ENCODE results near the gene SLC9A9.

SLC9A9 gene

DNA sequence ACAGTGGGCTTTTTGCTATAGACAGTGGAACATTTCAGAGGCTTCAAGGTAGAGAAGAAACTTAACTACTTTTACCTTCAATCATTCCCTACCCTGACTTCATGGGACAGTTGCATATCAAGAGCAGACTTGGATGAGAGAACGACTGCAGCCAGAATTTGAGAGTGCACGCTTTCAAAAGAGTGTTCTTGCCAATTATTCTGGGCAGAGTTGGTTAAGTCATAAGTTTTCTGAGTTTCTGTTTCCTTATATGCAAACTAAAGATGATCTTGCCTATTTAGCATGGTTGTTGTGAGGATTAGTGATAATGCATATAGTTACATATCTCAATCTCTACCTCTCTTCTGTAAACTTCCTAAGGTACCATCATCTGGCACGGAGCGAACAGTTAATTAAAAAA, 7.6 kb downstream of the SLC9A9 start:
- DNase-seq: no peak

DNA sequence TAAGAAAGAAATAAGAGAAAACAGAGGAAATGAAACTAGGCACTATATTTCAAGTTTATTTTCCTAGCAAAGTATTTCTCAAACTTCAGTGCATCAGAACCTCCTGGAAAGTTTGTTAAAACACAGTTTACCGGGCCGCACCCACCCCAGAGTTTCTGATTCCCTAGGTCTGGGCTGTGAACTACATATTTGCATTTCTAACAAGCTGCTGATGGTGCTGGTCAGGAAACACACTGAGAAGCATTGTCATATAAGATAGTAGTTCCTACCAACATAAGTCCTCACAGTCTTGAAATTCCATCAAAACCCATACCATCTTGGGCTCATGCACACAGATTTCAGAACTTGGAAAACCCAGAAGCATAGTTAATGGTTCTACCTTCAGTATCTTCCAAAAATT, 8.3 kb downstream of the SLC9A9 start:
- DNase-seq: no peak

DNA sequence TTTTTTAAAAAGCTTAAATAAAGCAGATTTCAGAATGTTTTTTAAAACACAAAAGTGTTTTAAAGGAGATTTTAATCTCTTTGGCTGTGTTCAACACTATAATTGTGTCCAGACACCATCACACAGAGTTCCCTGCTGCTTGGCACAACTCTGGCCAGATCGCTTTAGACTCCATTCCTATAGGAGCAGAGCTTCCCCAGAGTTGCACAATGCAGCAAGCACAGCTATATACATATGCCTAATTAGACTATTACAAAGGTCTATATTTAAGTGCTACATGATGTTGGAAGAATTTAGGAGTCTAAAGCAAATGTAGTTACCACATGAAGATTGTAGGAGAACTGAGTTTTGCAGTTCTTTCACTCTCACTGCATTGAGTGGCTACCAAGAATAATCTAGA, 11.2 kb downstream of the SLC9A9 start:
- DNase-seq: no peak

DNA sequence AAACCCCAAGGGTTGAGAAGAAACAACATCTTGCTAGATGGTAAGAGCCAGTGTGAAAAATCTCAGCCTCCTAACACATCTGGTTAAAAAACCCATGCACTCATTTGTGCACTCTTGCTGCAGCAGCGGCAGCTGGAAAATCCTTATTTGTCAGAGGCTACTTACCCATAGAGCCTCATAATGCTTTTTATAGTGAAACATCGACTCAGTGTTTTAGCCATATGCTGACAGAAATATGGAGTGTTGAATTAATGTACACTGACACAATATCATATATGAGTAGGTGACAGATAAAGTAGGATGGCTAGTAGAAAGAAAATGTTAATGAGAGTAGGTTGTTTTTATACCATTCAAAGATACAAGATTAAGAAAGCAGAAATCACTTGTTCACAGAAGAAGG, 13.0 kb downstream of the SLC9A9 start:
- DNase-seq: no peak

DNA sequence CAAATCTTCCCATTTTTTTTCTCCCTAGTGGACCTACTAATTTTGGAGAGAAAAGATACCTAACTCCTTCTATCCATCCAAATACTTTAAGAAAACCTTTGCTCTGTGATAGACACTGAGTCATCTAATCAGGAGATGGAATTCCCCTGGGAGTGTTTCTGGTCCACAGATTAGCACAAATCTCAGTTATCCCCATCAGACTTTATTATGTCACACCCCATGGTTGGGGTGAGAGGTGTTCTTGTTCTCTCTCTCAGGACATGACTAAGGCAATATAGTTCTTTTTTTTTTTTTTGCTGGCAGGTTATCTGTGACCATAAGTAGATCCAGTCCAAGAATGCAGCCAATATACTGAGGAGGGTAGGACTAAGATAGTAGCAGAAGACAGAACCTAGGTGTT, 15.8 kb downstream of the SLC9A9 start:
- DNase-seq: no peak

DNA sequence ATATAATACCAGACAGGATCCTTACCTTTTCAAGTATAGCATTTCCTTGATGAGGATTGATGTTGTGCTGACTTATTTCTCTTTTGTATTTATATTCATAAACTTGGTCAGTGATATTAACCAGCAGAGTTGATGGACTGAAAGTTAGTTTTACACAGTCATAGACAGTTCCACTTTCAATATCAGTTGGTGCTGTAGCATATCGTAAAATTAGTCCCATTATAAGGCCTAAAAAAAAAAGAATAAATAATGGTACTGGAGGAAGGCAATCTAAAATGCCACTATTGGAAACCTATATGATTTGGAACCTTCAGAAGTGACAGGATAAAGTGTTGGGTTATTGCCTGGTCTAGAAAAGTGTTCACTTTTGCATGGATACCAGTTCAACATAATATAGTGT, 16.3 kb downstream of the SLC9A9 start:
- no peak for DNase-seq

DNA sequence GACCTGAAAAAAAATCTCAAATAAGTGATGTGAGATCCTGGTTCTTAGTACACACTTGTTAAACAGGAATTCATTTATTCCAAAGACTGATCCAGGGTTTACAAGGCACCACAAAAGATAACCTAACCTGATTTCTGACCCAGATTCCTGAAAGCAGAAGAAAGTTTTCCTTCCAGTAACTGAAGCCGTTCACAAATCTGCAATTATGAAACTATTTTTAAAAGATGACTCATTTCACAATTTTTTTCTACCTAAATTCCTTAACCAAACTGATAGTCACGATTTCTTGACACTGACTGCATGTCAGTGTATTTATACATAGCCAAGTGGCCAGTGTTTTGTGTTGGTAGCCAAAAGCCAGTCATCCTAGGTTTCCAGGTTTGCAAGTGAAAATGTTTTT, 17.1 kb downstream of the SLC9A9 start:
- DNase-seq: no peak

DNA sequence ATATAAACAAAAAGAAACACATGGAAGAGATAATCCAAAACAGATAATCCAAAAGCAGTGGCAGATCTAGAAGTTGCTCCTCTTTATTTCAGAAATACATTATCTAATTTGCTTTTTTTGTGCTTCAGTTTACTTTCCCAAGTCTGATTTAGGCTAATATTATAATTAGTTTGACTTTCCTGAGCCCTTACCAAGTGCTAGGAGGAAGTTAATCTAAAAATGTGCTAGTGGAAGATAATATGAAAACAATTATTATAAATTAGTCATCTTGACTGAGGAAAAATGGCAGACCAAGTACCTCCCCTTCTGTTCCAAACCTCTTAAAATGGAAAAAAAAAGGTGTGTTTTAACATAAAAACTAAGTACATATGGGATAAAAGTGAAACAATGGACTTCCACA, 17.5 kb downstream of the SLC9A9 start:
- no peak for DNase-seq

DNA sequence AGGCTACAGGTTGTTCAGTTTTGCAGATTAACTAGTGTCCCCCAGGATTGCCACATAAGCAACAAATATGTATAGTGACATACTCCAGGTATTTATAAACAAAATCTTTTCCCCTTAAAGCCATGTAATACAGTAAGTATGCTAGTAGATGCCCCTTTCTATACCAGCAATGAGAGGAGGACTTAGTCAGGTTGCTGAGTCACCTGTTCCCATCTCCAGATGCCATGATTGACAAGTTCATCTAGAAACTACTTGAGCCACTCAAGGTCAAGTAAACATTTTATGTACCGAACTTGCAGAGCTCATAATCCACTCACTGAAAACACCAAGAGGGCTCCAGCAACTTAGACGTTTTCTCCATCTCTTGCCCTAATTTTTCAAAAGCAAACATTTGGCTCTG, 18.2 kb downstream of the SLC9A9 start:
- no peak for DNase-seq

DNA sequence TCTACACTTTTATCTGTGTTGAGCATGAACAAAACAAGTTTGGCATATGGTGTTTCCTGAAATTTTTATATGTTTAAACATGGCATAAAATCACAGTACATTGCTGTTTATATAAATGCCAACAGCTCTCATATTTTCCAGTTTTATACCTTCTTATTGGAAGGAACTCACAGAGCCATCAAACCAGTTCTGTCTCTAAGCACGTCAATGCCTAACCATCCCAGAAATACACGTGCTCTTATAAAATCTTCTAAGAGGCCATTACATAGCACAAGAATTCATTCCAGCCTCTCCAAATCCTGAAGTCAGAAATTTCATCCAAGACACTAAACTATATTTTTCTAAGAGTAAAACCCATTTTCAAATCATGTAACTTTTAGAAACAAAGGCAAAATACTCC, 20.8 kb downstream of the SLC9A9 start:
- DNase-seq: no peak

DNA sequence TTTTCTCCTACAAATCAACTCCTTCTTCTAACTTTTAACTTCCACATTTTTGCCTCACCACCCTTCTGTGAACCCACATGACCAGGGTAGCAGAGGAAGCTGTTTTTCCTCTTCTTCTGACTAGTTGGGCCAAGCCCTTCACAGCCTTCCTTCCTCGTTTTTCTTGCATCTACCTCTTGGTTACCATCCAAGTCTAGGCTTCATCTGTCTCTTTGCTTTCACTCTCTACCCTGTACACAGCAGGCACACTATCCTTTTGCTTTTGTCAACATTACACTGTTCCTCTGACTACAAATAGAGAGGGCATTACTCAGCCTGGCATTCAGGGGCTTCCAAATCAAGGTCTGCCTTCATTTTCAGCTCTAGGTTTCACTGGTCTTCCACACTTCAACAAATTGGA, 22.0 kb downstream of the SLC9A9 start:
- no peak for DNase-seq

DNA sequence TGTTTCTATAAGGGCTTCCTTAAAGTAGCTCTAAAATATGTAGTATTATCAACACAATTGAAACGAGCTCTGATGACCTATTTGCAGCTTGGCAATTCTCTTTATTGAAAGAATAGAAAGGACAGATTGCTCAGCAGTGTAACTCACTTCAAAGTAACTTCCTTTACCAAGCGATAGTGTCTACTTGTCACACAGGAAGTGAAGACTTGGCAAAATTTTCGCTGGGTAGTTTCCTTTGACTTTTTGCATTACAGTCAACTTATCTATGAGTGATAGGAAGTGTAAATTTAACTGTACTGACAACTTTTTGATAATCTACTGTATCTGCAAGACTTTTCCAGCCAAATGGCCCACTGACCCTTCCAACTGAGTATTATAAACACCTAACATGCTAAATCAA, 22.8 kb downstream of the SLC9A9 start:
- DNase-seq: no peak

DNA sequence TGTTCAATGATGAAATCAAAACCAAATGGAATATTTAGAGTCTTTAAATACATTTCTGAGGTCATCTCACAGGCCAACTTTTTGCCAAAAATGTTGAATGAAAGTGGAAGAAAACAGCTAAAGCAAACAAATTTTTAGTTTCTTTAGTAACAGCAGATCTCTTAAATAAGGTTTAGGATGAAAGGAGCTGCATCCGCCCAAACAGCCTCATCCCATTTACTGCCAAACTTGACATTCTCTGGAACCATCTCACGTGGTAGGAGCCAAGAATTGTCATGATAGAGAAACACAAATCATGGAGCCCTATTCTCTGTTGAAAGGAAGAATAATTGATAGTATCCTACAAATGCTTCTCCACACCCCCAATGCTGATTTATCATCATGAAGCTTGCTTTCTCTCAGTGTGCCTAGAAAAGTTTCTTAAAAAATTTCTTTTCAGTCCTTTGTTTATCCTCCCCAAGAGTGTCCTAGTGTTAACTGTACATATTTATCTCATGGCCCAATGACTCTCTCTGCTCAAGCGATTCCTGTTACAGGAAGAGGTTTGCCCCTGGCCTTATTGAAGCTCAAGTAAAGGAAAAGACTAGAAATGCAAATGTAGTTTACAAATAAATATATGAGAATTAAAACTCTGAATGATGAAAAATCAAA, 23.4 kb downstream of the SLC9A9 start:
- DNase-seq: no peak

DNA sequence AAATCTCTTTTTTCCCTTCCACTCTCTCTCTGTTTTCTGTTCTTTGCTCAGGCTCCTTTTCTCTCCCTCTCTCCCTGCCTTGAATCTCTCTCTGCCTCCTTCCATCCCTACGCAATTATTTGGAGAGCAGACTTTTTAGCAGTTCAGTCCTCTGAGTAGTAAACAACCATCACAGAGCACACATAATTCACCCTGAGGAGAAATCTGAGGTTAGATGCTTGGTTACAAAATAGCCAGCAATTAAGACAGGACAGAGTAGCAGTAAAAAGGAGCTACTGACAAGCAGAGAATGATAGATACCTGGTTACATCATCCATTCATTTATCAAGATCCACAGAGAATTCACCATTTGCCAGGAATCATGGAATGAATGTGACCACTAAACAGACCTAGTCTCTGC, 25.5 kb downstream of the SLC9A9 start:
- DNase-seq: no peak

DNA sequence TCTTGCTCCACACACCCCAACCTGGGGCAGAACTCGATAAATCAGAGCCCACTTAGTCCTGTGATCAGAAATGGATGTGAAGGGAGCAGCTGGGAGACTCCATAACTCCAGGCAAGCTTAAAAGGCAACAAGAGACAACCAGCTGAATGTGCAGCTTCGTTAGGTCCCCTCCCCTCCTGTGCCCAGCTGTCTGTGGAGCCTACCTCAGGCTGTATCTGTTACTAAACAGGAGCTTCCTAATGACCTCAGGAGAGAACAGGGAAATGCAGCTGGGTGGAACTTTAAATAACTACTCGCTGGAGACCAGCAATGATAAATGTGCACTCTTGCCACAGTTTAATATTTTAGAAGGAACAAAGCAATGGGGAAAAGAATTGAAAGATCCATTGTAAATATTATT, 25.9 kb downstream of the SLC9A9 start:
- DNase-seq: no peak

DNA sequence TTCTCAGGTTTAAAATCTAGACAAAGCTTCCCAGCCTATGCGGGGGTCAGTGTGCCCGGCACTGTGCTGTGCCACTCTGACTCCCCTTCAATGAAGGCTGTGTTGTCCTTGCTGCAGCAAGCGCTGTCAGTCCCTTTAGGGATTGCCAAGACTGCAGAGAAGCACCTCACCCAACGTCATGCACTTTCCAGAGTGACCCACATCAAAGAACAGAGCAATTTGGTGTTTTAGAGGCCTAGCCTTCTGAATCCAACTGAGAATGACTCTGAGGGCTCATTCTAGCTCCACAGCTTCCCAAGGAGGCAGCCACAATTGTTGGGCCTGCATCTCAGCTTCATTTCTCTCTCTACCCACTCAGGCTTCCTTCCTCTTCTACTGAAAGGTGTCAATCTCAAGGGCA, 26.4 kb downstream of the SLC9A9 start:
- no peak for DNase-seq

DNA sequence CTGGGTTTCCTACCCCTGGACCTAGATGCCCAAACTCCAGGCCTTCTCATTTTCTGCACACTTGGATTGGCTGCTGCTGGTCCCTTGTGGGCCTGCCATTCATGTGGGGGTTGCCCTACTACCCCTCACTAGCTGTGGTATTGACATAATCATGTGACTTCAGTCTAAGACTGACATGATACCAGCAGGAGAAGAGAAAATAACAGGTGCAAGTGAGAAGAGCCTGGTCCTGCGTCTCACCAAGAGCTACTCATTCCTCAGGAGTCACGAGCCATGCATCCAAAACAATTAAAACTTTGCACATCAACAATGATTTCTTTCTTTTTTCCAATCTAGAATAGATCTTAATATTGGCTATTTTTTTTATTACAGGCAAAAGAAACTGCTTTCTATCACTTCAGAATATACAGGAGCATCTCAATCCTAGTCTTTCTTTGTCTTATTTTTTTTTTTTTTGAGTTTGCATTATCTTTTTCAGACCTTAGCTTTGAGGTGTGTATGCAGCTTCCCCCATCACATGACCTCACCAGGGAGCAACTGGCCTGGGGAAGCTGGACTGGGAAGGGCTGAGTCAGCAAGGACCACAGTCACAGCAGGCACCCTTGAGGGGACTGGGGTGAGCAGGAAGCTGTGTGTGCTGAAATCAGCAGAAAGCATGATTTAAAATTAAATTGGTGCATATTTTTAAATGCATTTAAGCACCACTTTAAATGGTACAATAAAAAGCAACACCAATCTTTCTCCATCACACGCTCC, 27.6 kb downstream of the SLC9A9 start:
- DNase-seq: no peak

DNA sequence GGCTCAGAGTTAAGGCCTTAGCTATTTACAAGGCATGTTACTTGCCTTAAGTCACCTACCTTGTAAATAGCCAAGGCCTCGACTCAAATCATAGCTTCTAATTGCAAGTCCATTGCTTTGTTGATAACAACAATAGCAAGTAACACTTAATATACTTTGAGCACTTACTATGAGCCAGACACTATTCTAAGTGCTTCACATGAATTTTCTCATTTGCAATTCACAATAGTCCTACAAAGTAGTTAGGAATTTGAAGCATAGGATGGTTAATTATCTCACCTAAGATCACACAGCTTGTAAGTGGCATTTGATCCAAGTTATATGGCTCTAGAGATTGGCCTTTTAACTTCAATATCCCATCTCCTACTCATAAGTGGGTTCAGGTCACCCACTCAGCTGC, 28.4 kb downstream of the SLC9A9 start:
- DNase-seq: no peak

DNA sequence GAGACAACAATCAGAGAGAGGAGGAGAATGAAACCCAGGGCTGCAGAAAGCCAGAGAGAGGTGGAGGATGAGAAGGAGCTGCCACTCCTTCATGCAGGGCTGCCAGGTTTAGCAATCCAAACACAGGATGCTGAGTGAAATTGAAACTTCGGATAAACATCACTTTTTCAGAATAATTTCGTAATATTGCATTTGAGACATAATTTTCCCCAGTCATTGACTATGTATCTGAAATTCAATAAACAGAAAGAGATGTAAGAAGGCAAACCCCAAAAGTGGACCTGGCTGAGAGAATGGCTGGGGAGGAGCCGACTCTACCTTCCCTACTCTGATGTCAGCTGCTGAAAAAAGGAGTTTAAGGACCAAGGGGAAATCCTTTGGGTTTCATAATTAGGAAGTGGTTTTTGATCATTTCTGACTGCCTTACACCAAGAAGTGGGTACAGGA, 33.8 kb downstream of the SLC9A9 start:
- no peak for DNase-seq

DNA sequence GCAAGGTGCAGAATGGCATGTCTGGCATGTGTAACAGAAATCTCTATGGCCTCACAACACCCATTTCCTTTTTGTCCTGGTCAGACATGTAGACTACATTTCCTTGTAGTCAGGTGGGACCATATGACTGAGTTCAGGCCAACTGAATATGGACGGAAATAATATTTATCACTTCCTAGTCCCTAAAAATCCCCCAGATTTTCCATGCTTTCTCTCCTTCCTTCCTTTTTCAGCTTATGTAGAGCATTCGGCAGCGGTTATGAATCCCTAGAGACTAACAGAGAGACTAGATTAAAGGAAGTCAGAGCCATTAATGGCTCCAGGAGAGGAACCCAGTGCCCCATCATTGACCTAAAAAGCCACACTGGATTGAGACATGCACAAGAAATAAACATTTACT, 35.8 kb downstream of the SLC9A9 start:
- no peak for DNase-seq

DNA sequence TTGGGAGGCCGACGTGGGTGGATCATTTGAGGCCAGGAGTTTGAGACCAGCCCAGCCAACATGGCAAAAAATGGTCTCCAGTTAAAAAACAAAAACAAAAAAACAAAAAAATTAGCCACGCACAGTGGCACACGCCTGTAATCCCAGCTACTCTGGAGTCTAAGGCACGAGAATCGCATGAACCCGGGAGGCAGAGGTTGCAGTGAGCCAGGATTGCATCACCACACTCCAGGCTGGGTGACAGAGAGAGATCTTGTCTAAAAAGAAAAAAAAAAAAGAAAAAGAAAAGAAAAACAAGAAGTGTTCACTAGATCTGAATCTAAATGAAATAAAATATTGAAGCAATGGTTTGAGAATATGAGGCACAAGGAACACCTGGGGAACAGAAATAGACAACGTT, 36.7 kb downstream of the SLC9A9 start:
- no peak for DNase-seq

DNA sequence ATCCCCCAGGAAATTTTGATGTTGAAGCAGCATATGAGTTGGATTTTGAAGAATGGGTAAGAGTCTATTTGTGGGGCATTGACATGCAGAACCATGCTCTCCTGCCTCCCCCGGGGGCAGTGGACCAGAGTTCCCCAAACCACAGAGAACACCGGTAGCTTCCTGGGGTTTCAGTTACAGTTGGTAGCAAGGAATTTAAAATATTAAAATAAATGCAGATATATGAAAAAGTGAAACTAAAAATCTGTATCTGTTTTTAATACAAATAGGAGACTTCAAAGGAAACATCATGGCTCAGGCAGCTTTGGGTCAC, 37.4 kb downstream of the SLC9A9 start:
- no peak for DNase-seq

DNA sequence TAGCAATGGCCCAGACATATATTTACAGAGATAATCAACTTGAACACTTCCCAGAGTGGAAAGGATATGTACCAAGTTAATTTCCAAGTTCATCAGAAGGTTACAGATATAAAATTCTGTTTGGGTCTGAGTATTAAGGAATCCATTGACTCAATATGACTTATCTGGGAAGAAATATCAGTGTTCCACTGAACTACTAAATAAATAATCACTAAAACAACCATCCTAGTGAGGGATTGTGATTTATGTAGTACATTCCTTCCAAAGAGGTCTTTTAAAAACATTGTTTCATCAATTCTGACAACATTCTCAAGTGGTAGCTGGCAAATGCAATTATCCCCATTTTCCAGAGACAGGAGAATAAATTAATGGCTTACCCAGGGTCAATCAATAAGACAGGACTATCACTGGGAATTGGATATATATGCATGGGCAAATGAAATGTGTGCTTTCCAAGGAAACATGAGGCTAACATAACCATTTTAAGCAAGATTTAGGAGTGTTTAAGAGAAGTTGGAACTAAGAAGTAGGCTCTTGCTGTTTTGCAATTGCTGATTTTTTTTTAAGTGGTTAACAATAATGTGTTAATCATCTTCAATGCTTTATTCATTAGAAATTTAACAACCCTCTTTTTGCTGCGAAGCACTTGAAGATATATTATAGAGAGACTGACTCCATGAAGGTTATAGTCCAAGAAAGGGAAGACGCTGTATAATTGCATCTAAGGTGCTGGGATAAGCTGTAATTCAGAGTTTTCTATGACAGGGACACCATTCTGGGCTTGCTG, 37.9 kb downstream of the SLC9A9 start:
- no peak for DNase-seq

DNA sequence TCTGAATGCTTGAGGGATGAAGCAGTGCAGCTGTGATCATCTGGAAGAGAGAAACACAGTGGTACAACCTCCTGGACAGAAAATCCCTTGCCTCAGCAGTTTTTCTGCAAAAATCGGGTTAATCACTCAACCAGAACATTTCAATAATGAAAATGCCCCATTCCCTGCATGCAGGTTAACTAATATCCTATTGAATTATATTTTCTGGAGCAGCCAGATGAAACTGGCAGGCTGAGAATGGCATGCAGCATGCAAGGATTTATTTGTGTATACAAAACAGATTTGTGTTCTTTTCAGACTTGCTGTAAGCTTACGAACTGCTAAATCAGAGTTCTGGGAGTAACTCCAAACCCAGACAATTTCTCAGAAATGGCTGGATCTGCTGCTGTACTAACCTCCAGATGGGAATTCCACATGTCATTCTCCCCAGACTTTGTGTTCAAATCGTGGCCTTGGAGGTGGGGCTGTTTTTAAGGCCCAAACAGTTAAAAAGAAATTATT, 39.1 kb downstream of the SLC9A9 start:
- no peak for DNase-seq

All from NCI-H1092 (cell line).